HG03460 (cell line): ENCODE results near the gene ZDHHC4.

ENCODE experiments used
- ATAC-seq: cut with Tn5 transposase; IDR thresholded peaks from one replicate; pipeline ENCODE4 v1.9.1; 2021; ENCODE audit not compliant: unreplicated experiment

The ZDHHC4 gene

GRCh38 chr7:6604458-6604857 lies 27.2 kb downstream of the ZDHHC4 start:
- no peak for ATAC-seq

GRCh38 chr7:6606866-6607583 lies 29.8 kb downstream of the ZDHHC4 start:
- ATAC-seq: no peak

- no peak for ATAC-seq
Observed at GRCh38 chr7:6607651-6608051, 30.4 kb downstream of the ZDHHC4 start.

GRCh38 chr7:6608081-6608480 lies 30.8 kb downstream of the ZDHHC4 start:
- ATAC-seq: no peak

GRCh38 chr7:6608794-6609193 lies 31.5 kb downstream of the ZDHHC4 start:
- no peak for ATAC-seq

- no peak for ATAC-seq
Observed at GRCh38 chr7:6612819-6613218, 35.6 kb downstream of the ZDHHC4 start.

- ATAC-seq: no peak
Observed at GRCh38 chr7:6613706-6614105, 36.5 kb downstream of the ZDHHC4 start.

DNA sequence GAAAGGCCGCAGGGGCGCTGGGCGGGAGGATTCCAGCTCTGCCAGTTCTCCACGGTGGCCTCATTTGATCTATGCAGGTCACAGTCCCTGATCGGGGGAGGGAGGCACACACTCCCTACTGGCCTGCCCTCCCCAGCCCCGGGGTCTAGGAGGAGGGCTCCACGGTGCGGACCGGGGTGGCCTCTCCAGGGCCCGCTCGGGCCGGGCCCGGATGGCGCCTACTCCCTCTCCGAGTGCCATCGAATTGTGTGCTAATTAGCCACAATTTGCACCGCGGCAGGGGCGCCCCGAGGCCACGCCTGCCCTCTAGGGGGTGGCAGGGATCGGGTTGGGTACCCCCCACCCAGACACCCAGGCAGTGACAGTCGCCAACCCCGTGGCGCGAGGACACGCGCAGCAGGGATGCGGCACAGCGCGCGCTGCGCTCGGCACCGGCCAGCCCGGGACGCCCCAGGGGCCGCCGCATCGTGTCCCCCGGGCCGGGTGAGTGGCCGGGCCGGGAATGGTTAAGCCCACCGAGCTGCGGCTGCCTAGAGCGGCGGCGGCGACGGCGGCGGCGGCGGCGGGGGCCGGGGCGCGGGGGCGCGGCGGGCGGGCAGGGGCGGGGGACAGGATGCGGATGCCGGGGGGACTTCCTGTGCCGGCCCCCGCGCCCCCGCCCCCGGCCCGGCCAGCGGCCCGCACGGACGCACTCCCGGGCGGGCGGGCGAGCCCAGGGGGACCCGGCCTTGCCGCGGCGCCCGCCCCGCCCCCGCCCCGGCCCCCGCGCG lies 37.9 kb downstream of the ZDHHC4 start, which contains the start of gene ZNF853:
ZNF853 (plus strand) TSS at position 658 of the 770 bp plus-strand sequence. CDS start 565 bp downstream, outside the sequence.
- no peak for ATAC-seq

DNA sequence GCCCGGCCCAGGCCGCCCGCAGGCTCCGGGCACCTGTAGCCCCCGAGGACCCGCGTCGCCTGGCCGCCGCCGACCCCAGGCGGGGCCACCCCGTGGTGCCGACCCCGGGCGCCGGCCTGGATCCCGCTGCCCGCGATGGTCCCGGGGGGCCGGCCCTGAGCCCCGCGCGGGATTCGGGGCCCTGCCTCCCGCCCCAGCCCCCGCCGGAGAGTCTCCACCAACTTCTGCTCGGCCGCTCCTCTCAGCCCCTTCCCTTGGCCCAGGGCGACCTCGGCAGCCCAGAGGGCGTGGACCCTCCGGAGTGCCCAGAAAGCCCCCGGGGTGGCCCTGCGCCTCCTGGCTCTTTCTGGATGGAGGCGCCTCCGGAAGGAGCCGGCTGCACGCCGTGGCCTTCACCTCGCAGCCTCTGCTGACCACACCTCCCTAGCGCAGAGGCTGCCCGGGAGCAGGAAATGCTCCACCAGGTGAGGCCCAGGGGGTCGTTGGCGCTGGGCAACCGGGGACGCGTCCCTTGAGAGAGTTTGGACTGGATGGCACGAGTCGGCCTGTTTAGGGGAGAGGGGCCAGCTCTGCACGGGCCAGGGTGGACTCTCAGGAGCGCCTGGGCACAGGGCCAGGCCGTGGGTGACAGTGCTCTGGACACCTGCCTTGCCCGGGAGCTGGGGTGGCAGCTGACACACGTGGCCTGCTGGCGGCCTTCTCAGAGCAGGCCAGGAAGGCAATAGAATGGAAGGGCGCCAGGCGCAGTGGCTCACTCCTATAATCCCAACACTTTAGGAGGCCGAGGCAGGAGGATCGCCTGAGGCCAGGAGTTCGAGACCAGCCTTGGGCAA lies 38.7 kb downstream of the ZDHHC4 start:
- no peak for ATAC-seq

- ATAC-seq: no peak
Observed at GRCh38 chr7:6616854-6617643, 39.8 kb downstream of the ZDHHC4 start.

DNA sequence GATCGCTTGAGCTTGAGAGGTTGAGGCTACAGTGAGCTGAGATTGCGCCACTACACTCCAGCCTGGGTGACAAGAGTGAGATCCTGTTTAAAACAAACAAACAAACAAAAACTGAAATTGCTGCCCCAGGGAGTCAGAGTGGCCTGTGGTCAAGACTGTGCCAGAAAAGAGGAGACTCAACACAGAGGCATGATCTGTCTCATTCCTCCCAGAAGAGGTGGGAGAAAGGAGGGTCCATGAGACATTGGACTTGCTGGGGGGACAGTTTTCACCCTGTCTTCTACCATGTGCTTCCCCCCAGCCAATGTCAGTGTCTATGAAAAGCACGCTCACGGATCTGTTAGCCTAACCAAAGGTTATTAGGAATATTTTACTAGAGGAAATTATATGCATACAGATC lies 41.4 kb downstream of the ZDHHC4 start:
- no peak for ATAC-seq

GRCh38 chr7:6619961-6620360 lies 42.7 kb downstream of the ZDHHC4 start:
- ATAC-seq: no peak

DNA sequence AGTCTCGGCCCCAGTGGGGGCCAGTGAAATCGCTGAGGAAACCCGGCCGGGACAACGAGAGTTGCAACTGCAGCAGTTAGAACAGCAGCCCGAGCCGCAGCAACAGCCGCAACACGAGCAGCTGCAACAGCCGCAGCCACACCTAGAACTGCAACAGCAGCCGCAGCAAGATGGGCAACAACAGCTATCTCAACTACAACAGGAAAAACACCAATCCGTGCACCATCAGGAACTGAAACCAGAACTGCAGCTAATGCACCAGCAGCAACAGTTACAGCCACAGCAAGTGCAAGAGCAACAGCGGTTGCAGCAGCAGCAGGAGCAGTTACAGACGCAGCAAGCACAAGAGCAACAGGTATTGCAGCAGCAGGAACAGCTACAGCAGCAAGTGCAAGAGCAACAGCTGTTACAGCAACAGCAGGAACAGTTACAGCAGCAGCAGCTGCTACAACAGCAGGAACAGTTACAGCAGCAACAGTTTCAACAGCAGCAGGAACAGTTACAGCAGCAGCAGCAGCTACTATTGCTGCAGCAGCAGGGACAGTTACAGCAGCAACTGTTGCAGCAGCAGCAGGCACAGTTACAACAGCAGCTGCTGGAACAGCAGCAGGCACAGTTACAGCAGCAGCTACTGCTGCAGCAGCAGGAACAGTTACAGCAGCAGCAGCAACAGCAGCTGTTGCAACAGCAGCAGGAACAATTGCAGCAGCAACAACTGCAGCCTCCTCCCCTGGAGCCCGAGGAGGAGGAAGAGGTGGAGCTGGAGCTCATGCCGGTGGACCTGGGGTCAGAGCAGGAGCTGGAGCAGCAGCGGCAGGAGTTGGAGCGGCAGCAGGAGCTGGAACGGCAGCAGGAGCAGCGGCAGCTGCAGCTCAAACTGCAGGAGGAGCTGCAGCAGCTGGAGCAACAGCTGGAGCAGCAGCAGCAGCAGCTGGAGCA lies 44.2 kb downstream of the ZDHHC4 start:
- ATAC-seq: no peak

GRCh38 chr7:6622134-6622710 lies 45.0 kb downstream of the ZDHHC4 start:
- ATAC-seq: no peak

DNA sequence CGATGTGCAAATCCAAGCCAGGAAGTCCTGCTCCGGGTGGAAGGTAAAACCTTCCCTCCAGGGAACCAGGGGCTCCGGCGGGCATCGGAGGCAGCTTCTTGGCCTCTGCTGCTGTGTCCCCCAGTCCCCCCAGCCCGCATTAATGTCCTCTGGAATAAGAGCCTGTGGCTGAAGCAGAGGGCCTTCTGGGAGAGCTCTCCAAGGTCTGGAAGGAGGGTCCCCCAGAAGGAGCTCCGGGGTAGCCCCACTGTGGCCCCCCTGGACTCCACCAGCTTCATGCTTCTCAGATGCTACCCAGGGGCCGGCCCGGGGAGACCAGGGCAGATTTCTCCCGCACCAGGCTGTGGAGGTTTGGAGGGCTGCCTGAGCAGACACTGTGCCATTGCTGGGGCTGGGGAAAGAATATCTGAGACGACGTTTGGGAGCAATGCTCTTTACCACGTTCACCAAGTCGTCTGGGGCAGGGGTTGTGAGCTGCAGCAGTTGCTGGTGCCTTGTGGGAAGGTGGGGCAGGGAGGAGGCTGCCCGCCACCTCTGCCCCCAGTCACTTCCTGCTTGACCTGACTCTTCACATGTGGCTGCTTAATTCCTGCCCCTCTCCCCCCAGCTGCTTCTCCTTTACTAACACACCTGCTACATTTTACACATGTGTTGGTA lies 46.5 kb downstream of the ZDHHC4 start:
- no peak for ATAC-seq

DNA sequence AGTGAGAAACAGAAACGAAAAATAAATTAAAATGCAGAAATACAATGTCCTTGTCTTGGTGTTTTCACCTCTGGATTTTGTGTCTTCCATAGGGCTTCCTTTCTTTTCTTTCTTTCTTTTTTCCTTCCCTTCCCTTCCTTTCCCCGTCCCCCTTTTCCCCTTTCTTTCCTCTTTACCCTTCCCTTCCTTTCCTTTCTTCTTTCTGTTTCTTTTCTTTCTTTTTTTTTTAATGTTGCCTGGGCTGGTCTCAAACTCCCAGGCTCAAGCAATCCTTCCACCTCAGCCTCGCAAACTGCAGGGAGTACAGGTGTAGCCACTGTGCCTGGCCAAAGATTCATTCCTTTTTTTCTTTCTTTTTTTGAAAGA lies 47.0 kb downstream of the ZDHHC4 start:
- no peak for ATAC-seq

GRCh38 chr7:6628045-6628444 lies 50.8 kb downstream of the ZDHHC4 start:
- no peak for ATAC-seq

GRCh38 chr7:6630007-6630849 lies 53.0 kb downstream of the ZDHHC4 start:
- ATAC-seq: no peak
